HG02840 (cell line): ENCODE data around the gene FAM174C.
"Not testable (repeated sequence)": the region's sequence is repeated elsewhere in the genome, so short reads cannot be mapped to it uniquely, and the experiment has no call there.

ENCODE experiments used
- ATAC-seq: cut with Tn5 transposase; IDR thresholded peaks from one replicate; pipeline ENCODE4 v1.9.1; 2021; ENCODE audit warnings: mild to moderate bottlenecking, moderate library complexity, moderate number of reproducible peaks; ENCODE audit not compliant: unreplicated experiment, low FRiP score

The FAM174C gene

DNA sequence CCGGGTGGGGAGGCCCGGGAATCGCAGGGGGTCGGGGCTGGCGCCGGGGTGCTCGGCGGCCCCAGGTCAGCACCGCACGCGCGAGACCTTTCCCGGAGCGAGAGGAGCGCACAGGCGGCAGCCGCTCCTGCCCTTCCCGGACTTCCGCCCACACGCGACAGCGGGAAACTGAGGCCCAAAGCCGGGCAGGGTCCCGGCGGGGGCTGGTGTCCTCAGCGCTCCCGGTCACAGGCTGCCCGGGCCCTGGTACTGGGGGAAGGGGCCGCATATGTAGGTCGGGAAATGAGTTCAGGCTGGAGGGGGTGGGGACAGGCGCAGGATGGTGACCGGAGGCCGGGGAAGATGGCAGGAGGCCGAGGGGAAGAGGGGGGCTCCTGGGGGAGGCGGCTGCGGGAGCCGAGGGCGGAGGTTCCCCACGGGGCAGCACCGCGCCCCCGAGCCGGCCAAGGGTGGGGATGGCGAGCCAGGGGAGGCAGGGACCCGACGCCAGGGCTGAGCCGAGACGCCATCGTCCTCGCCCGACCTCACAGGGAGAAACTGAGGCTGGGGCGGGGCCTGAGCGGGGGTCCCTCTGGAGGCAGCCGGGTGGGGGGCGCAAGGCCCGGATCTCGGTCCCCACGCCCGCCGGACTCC is 38.2 kb upstream of the FAM174C start:
- ATAC-seq: no peak

DNA sequence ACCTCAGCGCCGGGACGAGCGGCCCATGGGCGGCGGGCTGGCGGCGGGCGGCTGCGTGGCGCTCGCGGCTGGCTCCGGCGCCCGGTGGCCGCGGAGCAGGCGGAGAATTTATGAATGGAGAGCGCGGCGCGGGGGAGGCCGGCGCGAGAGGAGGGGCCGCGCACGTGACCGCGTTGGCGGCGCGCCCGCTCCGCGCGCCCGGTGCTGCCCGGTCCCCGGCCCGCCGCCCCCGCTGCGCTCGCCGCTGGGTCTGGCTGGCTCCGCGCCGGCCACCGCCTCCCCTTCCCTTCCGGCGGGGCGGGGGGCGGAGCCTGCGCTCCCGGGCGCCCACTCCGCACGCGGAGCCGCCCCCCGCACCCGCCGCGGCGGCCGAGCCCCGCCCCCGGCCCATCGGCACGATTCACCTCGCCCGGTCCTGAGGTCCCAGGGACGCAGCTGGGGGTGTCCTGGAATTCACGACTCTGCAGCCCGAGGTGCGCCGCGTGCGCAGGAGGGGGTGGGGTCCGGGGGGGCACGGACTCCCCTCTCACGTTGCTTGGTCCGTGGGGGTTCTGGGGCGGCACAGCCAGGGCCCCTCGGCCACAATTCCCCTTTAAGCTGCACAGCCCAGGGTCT is 37.5 kb upstream of the FAM174C start, which contains the start of gene CBARP:
Gene CBARP (minus strand): TSS at position 252 of the 615 bp plus-strand sequence. CDS start 1,905 bp downstream, outside the sequence.
- ATAC-seq: no peak

DNA sequence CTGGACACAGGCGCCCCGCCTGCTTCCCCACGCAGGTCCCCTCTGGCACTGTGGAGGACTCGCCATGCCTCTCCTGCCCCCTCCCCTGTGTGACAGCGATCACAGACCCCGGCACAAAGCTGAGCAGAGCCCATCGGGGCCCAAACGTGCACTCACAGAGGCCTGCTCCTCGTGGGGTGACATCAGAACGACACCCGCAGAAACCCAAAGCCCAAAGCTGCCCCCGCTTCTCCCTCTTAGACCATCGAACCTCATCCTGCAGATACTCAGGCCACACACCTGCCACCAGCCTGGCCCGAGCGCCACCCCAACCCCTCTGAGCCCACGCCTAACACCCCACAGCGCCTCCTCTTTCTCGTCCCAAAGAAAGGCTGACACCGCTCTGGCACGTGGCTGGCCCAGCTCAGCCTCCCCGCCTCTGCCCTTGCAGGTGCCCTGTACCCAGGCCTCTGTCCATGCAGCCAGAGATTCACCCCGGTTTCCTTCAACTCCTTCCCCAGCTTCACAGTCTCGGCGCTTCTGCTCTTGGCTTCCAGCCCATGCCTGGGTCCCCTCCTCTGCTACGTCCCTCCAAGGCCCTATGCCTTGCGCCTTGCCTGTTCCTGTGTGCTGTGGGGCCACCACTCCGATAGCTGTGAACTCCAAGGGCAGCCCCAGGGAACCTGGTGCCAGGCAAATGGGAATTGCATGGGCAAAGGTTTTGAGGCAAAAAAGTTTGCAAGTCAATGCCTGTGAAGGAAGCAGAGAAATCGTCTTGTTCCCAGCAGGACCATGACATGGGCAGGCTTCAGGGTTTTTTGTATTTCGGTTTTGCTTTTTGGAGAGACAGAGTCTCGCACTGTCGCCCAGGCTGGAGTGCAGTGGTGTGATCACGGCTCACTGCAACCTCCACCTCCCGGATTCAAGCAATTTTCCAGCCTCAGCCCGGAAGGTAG is 36.7 kb upstream of the FAM174C start:
- ATAC-seq: no peak

GRCh38 chr19:1239420-1239795 is 35.9 kb upstream of the FAM174C start:
- no peak for ATAC-seq

DNA sequence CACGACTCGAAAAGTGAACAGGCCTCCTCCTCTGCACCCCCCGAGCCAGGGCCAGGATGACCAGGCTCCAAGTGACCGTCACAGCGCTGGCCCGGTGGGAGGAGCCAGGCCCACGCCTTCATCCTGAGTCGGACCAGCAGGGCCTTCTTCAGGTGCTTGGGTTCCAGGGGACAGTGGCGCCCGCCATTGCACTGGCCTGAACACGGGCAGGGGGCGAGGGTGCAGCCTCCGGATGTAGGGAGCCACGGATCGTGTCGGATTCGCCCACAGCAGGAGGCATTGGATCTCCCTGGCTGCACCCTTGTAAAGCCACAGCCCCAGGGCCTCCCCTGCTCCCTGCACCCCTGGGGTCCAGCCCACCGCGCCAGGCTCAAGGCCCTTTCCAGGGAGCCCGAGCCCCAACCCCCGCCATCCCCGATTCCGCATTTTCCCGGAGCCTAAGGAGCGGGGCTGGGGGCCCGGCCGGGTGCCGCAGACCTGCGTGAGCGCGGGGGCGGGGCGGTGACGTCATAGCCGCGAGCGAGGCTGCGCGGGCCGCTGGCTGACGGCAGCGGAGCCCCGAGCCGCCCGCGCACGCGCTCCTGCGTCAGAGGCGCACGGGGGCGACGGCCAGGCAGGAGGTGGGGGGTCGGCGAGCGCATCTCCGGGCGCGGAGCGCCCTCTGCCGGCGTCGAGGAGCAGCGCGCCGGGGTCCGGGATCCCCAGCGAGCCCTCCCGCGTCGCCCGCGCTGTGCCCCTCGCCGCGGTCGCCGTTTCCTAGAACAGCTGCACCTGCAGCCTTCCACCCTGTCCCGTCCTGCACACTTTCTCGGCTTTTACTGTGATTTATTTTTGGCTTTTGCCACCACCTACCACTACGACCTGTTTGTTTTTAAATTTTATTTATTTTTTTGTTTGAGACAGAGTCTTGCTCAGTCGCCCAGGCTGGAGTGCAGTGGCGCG is 35.3 kb upstream of the FAM174C start:
- ATAC-seq: no peak

GRCh38 chr19:1240925-1241324 is 34.4 kb upstream of the FAM174C start:
- ATAC-seq: no peak

DNA sequence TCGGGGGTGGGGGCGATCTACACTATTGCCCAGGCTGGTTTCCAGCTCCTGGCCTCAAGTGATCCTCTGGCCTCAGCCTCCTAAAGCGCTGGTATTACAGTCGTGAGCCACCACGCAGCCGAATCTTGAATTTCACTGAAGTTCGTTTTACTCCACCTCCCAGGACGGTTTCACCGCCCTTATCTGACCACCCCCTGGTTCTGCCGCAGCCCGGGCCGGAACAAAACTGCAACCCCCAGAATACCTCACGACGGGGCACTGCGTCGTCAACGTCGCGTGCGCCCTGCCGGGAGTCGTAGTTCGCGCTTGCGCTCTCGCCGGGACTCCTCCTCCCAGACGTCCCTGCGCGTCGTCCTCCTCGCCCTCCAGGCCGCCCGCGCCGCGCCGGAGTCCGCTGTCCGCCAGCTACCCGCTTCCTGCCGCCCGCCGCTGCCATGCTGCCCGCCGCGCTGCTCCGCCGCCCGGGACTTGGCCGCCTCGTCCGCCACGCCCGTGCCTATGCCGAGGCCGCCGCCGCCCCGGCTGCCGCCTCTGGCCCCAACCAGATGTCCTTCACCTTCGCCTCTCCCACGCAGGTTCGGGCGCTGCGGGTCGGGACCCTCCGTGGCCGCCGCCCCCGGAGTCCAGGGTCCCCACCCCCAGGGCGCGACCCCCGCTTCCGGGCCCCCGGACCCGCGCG is 33.8 kb upstream of the FAM174C start, which contains the start of gene ATP5F1D:
Gene ATP5F1D (plus strand): TSS at position 335 of the 679 bp plus-strand sequence. CDS start 100 bp downstream, at position 435.
- ATAC-seq: peak; percentile 54

- ATAC-seq: no peak
These were observed 31.3 kb upstream of the FAM174C start for GRCh38 chr19:1243768-1244692.

- ATAC-seq: no peak
These were observed 30.5 kb upstream of the FAM174C start for GRCh38 chr19:1244693-1245451.

DNA sequence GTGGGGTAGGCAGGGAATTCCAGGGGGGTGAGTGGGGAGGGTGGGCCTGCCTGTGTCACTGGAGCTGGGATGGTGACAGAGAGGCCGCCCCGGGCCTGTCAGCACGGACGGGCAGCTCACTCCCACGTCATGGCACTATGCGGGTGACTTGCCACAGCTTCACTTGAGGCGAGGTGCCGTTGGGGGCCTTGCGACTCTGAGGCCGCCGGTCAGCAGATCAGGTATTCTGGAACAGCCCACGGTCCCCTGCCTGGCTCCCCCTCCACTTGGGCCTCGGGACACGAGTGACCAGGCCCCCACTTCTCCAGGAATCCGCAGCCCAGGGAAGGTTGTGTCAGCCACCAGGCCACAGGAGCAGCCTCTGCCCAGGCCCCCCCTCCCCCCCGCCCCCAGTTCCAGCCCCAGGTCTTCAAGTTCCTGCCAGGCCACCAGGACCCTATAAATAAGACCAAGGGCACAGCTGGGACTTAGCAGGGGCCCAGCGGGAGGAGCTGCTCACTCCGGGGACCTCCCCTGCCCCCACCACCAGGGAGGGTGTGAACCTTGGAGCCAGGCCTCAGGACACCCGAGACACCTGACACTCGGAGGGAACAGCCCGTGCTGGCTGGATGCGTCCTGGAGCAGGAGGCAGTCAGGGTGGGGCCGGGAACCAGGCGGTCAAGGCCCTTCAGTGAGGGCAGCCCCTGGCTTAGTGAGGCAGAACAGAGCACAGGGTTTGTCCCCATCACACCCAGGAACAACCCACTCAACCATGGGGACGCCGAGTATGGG is 29.7 kb upstream of the FAM174C start:
- ATAC-seq: no peak

DNA sequence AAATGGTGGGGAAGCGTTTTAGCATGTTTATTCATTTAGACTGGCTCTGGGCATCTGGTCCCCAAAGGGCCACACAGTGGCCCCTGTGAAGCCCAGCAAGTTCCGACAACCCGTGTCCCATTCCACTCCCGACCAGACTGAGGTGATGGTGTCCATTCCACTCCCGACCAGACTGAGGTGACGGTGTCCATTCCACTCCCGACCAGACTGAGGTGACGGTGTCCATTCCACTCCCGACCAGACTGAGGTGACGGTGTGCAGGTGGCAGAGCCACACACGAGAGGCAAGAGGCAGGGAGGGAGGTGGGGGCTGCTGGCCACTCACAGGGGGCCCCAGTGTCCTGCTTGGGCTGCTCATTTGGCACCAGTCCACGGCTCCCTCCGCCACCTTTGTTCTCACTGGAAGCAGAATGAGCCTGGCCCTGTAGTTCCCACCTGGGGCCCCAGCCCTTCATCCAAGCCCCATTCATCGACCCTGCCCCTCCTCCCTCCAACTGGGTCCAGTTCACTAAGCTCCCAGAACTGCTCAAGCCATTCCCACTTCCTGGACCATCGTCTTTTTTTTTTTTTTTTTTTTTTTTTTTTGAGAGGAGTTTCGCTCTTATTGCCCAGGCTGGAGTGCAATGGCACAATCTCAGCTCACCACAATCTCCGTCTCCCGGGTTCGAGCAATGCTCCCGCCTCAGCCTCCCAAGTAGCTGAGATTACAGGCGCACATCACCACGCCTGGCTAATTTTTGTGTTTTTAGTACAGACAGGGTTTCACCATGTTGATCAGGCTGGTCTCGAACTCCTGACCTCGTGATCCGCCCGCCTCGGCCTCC is 28.9 kb upstream of the FAM174C start:
- ATAC-seq: not testable (repeated sequence)

GRCh38 chr19:1247748-1248138 is 27.6 kb upstream of the FAM174C start:
- ATAC-seq: no peak

DNA sequence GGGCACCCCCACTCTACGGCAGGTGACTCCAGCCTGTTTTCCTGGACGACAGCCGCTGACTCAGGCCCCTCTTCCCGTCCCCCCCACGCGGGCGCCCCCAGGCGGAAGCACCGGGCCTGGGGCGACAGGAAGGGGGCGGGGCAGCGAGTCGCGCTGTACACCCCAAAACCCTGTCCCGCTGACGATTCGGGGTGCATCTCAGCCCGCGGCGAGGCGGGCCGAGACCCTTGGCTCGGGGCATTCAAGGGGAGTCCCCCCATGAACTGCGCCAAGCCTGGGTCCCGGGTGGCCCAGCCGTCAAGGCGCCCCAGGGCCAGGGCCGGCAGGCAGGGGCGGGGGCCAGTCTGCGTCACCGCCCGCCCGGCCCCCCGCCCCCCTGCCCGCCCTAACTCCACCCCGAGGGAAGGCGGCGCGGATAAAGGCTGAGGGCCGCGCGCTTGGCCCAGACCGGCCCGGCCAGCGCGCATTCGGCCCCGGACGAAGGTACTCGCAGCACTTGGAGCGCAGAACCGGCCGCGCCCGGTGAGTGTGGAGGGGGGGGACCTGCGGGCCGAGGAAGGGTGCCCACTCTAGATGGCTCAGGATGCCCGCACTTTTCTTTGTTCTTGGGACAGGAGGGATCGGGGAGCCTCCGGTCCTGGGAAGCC is 27.1 kb upstream of the FAM174C start, which contains the start of gene MIDN:
Gene MIDN (plus strand): TSS at position 445 of the 647 bp plus-strand sequence. CDS start 1,714 bp downstream, outside the sequence.
- ATAC-seq: peak; percentile 12

GRCh38 chr19:1248786-1249297 is 26.5 kb upstream of the FAM174C start:
- peak; percentile 36 for ATAC-seq

DNA sequence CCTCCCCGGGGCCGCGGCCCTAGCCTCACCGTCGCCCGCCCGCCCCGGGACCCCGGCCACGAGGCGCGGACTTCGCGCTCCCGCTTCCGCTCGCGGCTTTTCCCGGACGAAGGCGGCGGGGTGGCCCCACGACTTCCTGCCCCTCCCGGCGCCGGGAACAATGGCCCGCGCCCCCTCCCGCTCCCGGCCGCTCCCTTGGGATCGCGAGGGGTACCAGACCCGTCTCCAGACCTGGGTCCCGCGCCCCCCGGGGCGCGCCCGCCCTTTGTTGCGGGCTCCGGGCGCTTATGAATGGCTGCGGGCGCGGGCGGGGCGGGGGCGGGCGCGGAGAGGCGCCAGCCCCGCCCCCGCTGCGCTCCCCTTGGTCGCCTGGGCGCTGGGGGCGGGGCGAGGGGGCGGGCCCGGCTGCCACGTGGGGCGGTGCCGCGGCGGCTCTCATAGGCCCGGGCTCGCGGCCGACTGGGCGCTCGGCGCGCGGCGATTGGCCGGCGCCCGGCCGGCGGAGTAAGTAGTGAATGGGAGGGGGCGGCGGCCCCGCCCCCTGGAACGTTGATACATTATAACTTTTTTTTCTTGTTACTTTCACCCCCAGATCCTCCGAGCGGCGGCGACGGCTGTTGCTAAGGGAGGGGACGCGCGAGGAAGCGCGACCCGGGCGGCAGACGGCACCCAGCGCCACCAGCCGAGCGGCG is 25.9 kb upstream of the FAM174C start:
- ATAC-seq: peak; percentile 42
